HG03135 (cell line): ENCODE results near the gene MYADML2.

Experiments
- ATAC-seq: cut with Tn5 transposase; IDR thresholded peaks from one replicate; pipeline ENCODE4 v1.9.1; 2021; ENCODE audit warnings: mild to moderate bottlenecking, moderate library complexity; ENCODE audit not compliant: unreplicated experiment

MYADML2 gene

GRCh38 chr17:81940538-81941483 is 6.2 kb downstream of the MYADML2 start:
- ATAC-seq, result no peak

DNA sequence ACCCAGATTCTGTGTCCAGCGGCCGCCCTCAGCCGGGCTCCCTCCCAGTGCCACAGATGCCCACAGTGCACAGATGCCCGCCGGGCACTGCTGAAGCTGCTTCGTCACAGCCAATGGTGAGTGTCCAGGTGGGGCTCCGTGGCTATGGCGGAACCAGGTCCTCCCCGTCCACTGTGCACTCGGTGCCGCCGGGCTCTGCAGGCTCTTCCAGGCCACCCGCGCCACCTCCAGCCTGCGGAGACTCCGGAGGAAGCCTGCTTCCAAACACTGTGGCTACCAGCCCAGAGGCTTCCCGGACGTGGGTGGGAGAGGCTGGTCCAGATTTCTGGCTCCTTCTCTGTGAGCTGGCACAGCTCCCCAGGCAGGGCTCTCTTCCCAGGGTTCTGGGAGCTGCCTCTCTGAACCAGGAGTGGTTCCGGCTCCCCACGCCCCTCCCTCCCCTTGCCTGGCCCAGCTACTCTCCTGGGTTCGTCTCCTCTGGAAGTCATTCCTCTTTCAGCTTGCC is 7.1 kb downstream of the MYADML2 start:
- no peak for ATAC-seq

DNA sequence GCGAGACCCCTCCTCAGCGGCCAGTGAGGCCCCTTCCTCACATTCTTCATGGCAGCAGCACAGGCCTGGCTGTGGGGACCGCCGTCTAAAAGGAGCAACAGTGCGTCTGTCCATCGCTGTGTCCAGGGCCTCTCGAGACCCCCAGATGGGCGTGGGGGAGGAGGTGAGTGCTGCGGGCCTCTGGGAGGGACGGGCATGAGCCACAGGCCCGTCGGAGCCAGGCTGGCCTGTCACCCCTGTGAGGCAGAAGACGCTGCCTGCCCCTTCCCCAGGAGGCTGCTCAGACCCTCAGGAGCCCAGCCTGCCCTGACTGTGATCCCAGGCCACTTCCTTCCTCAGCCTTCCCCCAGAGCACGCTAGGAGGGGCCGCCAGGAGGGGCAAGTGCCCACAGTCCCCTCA is 7.8 kb downstream of the MYADML2 start:
- no peak for ATAC-seq

DNA sequence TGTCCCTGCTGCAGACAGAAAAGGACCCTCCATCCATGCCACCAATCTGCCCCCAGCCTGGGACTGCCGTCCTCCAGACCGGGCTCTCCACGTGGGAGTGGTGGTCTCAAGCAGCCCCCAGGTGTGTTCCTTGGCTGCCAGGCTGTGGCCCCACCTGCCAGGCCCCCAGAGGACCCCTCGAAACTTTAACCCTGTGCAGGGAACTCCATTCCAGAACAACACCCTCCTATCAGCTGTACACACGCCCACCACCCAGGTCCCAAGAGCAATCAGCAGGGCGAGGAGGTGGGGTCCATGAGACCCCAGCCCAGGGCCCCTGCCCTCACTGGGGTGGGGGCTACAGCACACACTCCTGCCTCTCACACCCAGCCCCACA is 11.3 kb downstream of the MYADML2 start:
- no peak for ATAC-seq

DNA sequence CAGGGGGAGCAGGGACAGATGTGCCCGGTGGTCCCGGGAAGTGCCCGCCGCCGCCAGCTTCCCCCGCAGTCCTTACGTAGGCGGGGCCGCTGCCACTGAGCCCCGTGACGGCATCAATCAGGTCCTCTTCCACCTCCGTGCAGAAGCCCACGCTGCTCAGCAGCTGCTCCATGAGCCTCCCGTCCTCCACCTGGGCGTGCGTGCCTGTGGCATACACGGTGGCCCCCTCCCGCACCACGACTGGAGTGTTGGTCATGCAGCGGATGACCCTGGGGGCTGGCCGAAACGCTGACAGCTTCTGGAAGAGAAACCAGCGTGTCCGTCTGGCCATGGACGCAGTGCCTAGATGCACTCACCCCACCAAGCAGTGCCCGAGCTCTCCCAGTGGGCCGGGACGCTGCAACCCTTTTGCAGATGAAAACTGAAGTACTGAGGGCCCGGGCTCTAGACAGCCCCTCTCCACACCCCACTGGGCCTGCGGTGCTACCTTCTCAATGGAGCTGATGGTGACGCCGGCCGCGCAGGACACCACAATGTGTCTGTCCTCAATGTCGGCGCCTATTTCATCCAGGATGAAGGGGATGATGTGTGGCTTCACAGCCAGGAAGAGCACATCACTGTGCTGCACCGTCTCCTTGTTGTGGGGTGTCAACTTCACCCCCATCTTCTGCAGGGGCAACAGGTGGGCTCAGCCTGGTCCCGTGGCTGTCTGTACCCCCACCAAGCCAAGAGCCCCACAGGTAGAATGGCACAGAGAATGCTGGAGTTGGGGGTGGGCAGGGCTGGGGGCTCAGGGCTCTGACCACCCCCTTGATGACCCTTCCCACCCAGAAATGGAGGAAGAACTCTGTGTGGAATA is 12.0 kb downstream of the MYADML2 start:
- ATAC-seq, result no peak

DNA sequence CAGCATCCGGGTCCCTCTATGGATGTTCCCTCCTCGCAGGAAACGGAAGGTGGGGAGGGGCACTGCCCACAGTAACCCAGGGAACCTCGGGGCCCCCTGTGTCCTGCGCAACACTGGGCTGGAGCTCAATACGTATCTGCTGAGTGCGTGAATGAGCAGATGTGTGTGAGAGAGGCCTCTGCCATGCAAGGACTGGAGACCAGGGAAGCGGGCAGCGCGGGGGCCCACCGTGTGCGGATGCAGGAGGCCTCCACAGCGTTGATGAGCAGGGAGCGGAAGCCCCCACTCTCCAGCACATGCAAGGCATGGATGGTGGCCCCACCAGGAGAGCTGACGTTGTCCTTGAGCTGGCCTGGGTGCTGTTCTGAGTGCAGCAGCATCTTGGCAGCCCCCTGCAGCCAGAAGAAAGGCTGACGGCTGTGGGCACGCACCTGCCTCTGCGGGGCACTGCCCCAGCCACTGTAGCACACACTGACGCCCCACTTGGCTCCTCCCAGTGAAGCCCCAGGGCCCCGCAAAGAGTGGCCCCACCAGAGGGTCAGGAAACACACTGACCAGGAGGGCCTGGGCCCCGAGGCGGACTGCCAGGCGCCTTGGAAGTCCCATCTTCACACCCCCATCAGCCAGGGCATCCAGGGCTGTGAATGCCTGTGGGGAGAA is 12.8 kb downstream of the MYADML2 start:
- ATAC-seq, result no peak

DNA sequence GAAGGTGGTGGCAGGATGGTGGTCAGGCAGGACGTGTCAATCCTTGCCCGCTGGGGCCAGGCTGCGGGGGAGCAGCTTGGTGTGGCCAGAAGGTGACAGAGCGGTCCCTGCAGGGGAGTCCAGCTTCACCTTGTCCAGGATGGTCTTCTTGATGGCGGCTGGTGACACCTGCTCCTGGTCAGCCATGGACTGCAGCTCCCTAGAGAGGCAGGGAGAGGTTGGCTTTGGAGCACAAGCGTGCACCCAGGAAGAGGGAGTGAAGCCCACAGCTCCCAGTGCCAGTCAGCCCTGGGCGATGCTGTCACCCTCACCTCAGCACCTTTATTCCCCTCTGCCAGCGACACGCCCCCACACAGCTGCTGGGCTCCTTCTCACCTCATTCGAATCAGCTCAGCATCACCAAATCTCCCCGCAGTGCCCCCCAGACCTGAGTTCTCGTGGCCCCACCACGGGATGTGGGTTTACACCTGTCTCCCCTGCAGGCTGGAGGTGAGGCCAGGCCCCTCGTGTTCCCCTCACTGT is 13.8 kb downstream of the MYADML2 start:
- no peak for ATAC-seq

- no peak for ATAC-seq
Observed at GRCh38 chr17:81932333-81932983, 14.6 kb downstream of the MYADML2 start.

DNA sequence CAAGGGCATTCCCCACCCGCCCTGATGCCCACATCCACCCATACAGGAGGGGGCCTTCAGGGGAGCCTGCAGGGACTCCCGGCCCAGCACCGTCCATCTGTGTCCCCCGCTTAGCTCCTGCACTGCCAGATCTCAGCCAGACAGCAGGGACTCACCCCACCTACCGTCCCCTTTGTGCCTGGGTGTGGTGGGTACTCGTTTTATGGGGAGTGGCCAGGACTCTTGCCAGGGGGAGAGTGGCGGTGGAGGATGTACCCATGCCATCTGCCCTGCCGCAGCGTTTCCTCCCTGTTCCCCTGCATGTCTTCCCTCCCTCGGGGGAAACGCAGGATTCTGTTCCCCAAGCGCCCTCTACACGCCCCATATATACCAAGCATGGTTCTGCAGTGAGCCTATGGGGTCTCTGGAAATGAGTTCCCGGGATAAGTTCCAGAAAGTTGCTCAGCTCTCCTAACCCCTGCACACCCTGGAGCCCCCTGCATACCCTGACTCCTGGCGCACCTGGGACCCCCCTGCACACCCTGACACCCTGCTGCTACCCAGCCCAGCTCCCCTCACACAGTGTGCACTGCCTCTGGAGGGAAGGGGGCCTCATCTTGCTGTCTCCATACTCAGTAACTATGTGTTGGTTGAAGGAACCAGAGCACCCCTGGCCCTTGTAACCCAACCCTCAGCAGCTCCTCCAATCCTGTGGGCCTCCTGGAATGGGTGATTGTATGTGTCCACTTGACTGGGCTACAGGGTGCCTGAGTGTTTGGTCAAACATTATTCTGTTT is 15.3 kb downstream of the MYADML2 start:
- no peak for ATAC-seq

DNA sequence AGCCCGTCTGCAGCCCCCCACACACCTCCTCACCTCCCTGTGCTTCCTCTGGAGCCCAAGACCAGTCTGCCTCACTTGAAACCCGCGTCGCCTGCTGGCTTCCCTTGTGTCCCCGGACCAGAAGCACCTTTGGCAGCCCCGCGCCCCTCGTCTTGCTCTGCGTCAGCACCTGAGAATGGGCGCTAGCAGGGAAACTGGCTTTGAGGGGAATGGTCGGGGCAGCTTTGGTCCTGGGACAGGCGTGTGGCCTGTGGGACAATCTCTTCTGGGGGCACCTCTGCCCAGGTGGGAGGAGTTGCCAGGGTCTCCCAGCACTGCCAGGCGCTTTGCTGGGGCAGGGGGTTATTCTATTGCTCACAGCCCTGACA is 15.9 kb downstream of the MYADML2 start:
- no peak for ATAC-seq

DNA sequence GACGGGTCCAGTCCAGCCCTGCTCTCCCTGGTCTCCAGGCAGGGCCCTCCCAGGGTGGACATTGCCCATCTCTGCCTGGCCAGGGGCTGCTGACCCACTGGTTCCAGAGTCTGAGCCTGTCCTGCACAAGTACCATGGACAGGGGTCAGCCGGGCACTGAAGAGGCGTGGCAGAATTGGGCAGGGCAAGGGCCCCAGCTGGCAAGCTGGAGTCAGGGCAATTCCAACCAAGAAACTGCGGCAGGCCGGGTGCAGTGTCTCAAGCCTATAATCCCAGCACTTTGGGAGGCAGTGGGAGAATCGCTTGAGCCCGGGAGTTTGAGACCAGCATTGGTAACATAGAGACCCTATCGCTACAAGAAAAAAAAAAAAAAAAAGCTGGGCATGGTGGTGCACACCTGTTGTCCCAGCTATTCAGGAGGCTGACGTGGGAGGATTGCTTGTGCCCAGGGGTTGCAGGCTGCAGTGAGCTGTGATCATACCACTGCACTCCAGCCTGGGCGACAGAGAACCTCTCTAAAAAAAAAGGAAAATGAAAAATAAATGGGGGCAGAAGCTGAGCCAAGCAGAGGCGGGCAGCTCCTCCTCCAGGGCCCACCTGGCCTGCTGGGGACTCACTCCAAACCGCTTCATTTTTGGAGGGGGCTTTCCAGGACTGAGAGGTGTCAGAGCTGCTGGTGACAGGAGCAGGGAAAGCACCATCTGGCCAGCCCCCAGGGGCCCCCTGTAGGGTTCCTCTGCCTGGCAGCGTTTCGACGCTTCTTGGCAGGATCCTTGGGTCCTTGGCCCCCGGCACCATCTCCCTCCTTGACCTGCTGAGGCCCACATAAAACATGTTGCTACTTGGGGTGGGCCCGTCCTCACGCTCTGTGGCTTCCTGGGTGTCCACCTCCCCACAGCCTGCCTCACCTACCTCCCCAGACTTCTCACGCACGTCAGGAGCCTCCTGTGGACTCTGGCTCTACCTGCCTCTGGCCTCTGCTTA is 16.6 kb downstream of the MYADML2 start:
- ATAC-seq, result no peak

DNA sequence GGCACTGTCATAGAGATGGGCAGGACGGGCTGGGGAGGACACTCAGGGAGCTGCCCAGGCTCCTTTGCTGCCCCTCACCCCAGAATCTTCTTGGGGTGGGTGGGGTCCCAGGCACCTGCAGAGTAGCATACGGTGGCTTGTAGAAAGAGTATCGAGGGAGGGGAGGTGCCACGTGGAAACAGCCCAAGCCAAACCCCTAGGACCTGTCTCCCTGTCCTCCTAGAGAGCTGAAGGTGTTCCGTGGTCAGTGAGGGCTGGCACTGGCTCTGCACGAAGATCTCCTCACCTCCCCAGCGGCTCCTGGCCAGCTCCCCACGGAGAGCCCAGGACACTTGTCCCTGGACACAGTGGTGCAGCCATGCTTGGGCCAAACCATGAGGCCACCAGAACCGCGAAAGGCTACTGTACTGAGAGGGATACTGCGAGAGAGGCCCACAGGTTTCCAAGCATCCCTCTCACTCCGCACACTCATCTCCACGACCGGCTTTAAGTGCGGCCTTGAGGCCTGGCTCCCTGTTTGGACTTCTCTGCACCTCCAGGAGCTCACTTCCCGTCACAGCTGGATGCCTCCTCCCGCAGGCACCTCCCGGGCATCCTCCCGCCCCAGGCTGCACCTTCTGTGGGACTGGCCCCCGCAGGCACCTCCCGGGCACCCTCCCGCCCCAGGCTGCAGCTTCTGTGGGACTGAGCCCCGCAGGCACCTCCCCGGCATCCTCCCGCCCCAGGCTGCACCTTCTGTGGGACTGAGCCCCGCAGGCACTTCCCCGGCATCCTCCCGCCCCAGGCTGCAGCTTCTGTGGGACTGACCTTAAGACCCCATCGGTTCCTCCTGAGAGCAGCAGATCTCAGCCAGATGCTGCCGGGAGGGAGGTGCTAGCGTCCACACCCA is 17.5 kb downstream of the MYADML2 start:
- no peak for ATAC-seq

DNA sequence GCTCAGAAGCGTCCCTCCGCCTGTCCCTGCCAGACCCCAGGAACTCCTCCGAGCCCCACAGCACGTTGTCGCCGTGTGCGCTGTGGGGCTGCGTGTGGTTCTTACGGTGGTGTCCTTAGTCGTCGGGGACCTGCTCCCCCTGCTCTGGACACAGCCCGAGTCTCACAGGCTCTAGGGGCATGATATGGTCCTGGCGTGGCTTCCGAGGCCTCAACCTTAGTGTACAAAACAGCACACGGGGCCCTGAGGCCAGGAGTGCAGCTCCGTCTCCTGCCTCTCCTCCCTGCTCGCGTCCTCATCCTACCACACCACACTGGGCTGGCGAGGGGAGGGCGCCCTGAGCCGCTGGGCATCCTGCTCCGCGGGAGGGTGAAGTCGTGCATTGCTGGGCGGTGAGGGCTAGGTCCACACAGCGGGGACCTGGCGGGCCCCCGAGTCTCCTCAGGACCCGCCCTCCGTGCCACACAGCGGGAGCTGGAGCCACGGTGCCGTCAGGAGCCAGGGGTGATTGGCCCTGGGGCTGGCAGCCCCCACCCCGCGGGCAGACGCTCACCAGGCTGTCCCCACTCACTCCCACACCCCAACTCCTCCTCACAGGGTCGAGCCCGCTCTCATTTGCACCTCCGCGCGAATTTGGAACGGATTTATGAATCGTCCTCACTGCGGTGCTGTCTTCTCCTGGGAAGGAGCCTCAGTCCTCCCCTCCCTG is 18.3 kb downstream of the MYADML2 start:
- no peak for ATAC-seq

- peak; percentile 64 for ATAC-seq
Observed at GRCh38 chr17:81927653-81928543, 19.1 kb downstream of the MYADML2 start, which contains the start of gene MAFG. TSS of gene MAFG (minus strand) at chr17:81927735. CDS start at chr17:81923185, 4,550 bp downstream.

GRCh38 chr17:81927152-81927652 is 19.8 kb downstream of the MYADML2 start:
- no peak for ATAC-seq
